Suppressor macrophage treated with lipopolysaccharide for 4 hours (primary cell): ENCODE data around the gene MID1IP1.

Experiments
- DNase-seq: peaks from one replicate; pipeline ENCODE4 v3.0.0-alpha.2; 2020

The MID1IP1 gene

GRCh38 chrX:38800981-38801845, at the start of gene MID1IP1:
Gene MID1IP1 (plus strand): TSS chrX:38801459. CDS start chrX:38804947, 3,488 bp downstream.
- DNase-seq = peak; percentile 87

DNA sequence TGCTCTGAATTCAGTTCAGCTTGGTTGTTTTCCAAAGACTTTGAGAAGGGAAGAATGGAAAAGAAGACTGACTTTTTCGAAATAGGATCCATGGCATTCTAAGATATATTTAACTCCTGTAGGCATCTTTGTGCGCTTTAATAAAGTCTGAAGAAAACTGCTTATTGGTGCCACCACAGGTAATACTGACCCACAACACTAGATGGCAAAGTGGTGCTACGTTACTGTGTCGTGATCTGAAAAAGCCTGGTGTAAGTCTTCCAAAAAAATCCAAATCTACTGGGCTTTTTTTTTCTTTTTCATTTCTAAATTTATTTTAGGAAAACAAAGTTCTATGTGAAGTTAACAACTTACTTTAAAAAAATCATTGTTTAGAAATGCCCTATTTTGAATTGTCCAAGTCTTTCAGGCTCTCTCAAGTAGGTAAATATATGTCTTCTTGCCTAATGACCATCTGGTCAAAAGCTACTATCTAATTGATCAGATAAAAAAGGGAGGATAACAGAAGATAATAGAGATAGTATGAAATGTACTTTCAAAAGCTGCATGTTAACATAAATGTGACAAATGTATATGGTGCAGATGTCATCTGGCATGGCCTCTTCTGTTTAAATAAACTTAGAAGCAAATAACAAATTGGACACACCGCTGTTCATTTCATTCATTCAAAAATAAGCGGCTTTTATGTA, 47.0 kb upstream of the MID1IP1 start:
- DNase-seq = peak; percentile 38

DNA sequence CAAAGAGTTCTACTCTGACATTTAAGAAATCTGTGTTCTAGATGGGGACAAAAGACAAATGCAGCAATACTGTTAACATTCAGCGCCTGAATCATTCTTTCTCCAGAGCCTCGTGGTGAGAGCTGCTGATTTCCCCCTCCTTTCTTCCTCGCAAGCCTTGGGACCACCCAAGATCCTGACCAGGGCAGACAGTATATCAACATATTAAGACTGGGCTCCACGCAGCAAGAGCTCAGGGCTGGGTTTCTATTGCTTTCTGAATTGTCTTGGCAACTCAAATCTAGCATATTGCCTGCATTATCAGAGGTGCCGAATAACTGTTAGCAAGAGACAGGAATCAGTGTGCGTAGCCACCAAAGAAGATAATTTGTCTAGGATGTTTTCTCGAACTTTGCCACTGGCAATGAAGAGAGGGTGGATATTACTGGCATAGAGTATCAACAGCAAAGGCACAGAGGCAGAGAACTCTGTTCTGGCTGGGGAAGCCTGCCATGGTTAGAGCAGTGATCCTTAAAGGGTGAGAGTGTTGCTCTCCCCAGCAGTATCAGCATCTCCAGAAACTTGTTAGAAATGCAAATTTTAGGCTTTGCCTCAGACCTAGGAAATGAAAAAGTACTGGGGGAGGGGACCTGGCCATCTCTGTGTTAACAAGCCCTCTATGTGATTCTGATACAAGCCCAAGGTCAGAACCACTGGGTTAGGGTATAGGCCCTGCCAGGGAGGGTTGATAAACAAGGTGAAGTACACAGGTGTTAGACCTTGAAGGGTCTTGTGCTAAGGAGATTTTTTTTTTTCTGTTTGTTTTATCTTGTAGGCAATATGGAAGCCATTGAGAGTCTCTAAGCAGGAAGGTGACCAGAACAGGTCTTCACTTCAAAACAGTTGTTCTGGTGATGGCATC, 46.2 kb upstream of the MID1IP1 start:
- no peak for DNase-seq

GRCh38 chrX:38760883-38761282, 40.4 kb upstream of the MID1IP1 start:
- DNase-seq = no peak

- peak; percentile 25 for DNase-seq
These were observed 33.2 kb upstream of the MID1IP1 start for GRCh38 chrX:38768079-38768478.

DNA sequence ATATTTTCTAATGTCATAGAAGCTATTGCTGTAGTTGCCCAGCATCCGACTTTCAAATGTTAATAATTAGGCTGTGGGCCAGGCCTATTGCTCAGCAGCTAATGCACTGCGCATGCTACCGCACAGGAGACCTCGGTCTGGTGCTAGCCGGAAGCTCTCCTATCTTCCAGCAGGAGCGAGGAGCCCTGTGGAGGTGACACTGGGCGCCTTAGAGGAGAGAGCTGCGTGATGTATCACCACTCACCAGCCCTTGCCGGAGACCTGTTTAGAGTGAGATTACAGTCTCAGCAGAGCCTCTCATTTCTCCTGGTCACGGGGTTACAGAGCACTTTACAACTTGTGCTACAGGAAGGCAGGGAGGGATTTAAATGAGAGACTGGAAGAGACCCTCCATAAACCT, 31.1 kb upstream of the MID1IP1 start:
- no peak for DNase-seq

- no peak for DNase-seq
These were observed 27.0 kb upstream of the MID1IP1 start for GRCh38 chrX:38774249-38774648.

DNA sequence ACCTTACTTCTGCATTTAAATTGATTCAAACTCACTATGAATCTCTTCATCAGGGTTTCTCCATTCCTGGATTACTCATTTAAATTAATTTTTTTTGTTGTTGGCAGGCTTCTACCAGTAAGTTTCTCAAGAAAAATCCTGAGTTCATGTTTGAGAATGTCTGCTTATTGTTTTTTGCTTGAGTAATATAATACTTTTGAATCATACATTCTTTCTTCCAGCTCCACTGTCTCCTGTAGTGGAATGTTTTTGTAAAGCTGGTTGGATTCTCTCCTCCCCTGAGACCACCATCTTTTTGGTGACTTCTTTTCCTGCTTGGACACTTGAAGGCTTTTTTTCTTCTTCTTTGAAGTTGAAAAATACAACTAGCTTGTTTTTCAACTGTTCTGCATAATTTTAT, 4.3 kb upstream of the MID1IP1 start:
- DNase-seq = no peak

- no peak for DNase-seq
These were observed 2.3 kb upstream of the MID1IP1 start for GRCh38 chrX:38798956-38799355.

DNA sequence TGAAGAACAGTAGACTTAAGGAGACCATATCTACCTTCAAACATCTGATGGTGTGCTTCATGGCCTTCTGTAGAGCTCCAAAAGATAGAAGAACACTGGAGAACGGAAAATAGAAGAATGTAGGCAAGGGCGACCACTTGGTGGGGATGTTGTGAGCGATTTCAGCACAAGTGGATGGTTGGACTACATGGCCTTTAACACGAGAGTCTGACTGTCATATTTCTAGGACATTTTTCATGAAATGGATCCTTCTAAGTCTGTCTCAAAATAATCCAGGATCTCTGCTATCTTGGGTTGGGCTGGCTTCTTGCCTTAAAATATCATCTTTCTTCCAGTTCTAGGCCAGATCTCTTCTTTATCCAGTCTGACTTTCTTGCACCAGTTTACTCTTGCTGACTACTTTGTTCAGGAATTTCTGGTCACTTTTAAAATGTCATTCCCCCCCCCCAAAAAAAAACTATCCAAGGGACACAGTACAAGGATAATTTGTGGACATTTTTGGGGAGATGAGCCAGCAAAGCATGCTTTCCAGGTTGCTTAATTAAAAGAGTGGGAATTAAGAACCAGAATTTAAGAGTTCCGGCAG, 1.2 kb upstream of the MID1IP1 start:
- DNase-seq = no peak

GRCh38 chrX:38803243-38803587, 2.0 kb downstream of the MID1IP1 start:
- DNase-seq = no peak

DNA sequence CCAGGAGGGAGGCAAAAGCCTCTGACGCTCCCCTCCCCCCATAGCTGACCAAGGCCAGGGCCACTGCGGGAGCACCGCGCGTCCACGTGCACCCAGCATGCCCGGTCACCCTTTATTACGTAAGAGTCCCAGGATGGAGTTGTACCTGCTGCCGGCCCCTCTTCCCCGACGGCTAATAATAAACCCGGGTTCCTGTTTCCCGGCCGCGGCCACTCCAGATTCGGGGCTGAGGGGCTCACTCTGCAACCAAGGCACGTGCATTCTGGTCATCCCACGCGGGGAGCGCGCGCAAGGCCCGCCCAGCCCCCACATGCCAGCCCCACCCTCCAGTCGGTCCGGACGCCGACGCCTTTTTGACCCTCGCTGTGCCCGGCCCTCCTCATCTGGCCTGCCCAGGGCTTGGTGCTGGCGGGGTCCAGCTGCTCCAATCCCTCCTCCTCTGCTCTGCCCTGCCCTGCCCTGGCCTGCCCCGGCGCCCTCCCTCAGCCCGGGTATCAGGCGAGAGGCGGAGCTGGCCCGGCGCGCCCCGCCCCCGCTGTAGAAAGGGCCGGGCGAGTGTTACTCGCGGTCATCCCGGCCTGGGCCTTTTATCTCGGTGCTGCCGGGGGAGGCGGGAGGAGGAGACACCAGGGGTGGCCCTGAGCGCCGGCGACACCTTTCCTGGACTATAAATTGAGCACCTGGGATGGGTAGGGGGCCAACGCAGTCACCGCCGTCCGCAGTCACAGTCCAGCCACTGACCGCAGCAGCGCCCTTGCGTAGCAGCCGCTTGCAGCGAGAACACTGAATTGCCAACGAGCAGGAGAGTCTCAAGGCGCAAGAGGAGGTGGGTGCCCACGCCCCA, 2.6 kb downstream of the MID1IP1 start:
- DNase-seq = peak; percentile 78

- DNase-seq = no peak
These were observed 3.1 kb downstream of the MID1IP1 start for GRCh38 chrX:38804432-38804681.

DNA sequence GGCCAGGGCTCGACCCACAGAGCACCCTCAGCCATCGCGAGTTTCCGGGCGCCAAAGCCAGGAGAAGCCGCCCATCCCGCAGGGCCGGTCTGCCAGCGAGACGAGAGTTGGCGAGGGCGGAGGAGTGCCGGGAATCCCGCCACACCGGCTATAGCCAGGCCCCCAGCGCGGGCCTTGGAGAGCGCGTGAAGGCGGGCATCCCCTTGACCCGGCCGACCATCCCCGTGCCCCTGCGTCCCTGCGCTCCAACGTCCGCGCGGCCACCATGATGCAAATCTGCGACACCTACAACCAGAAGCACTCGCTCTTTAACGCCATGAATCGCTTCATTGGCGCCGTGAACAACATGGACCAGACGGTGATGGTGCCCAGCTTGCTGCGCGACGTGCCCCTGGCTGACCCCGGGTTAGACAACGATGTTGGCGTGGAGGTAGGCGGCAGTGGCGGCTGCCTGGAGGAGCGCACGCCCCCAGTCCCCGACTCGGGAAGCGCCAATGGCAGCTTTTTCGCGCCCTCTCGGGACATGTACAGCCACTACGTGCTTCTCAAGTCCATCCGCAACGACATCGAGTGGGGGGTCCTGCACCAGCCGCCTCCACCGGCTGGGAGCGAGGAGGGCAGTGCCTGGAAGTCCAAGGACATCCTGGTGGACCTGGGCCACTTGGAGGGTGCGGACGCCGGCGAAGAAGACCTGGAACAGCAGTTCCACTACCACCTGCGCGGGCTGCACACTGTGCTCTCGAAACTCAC, 3.6 kb downstream of the MID1IP1 start:
- peak; percentile 39 for DNase-seq

DNA sequence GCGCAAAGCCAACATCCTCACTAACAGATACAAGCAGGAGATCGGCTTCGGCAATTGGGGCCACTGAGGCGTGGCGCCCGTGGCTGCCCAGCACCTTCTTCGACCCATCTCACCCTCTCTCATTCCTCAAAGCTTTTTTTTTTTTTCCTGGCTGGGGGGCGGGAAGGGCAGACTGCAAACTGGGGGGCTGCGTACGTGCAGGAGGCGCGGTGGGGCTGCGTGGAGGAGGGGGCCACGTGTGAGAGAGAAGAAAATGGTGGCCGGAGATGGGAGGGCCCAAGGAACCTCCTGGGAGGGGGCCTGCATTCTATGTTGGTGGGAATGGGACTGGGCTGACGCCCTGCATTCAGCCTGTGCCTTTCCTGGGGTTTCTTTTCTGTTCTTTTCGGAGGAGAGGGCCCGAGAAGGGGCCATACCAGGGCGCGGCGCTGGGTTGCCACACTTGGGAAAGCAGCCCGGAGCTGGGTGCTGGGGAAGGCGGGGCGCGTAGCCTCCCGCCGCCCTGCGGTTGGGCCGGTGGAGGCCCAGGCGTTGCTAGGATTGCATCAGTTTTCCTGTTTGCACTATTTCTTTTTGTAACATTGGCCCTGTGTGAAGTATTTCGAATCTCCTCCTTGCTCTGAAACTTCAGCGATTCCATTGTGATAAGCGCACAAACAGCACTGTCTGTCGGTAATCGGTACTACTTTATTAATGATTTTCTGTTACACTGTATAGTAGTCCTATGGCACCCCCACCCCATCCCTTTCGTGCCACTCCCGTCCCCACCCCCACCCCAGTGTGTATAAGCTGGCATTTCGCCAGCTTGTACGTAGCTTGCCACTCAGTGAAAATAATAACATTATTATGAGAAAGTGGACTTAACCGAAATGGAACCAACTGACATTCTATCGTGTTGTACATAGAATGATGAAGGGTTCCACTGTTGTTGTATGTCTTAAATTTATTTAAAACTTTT, 4.5 kb downstream of the MID1IP1 start:
- DNase-seq = peak; percentile 86

DNA sequence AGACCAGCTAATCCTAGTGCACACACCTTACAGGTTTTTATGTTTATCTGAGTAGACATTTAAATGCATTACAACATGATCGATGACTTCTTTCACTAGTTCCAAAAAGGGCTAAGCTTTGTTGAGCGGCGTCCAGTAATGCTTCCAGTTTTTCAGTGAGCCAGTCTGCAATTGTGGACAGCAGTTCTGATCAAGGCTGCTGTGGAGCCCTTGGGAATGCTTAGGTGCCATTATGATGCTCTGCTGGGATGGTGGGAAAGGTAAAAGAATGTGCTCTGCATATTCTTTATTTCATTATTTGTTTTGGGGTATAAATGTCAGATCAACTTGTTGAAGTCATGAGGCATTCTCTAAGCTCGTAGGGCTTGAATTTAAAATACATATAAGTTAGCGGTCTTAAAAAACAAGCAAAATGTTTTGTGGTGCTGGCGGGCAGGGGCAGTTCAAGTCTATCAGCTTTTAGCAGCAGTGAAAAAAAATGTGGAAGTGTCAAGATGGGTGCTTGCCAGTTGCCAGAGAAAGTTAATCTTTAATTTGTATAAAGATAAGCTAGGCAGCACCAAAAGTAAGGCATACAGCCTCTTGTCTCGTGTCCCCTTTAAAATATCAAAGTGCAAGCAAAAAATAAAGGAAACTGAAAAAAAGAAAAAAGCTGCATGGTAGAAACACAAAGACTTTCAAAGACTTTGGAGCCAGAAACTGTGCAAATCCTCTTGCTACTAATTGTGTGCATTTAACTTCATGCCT, 5.8 kb downstream of the MID1IP1 start:
- no peak for DNase-seq

GRCh38 chrX:38807873-38808272, 6.6 kb downstream of the MID1IP1 start:
- no peak for DNase-seq

GRCh38 chrX:38811515-38812243, 10.4 kb downstream of the MID1IP1 start:
- no peak for DNase-seq

- DNase-seq = no peak
These were observed 14.9 kb downstream of the MID1IP1 start for GRCh38 chrX:38816155-38816554.
